Measurements from ENCODE around the gene PDK1.

The PDK1 gene

GRCh38 chr2:172642301-172643020 lies 86.6 kb downstream of the PDK1 start:
- no peak for DNase-seq (ENCODE audit: low read depth)

GRCh38 chr2:172643142-172643541 lies 87.3 kb downstream of the PDK1 start:
- DNase-seq (ENCODE audit: low read depth), result no peak

GRCh38 chr2:172647439-172647838 lies 91.5 kb downstream of the PDK1 start:
- no peak for DNase-seq (ENCODE audit: low read depth)

GRCh38 chr2:172655091-172655837 lies 99.4 kb downstream of the PDK1 start:
- no peak for DNase-seq (ENCODE audit: low read depth)

- no peak for DNase-seq (ENCODE audit: low read depth)
These were observed 100.1 kb downstream of the PDK1 start for GRCh38 chr2:172655838-172656573.
